Activated CD4-positive, alpha-beta T cell treated with anti-CD3 and anti-CD28 coated beads, Interleukin-10, Interleukin-2, amounts not matched to agents 100 ng/mL and 50 ng/mL, durations not matched to agents 16 hours and 8 hours (primary cell): ENCODE data around the gene IL10RB.
"Not testable (repeated sequence)": the region's sequence is repeated elsewhere in the genome, so short reads cannot be mapped to it uniquely, and the experiment has no call there.

Experiments
- DNase-seq: peaks from one replicate; pipeline ENCODE4 v3.0.0-alpha.2; 2020

The IL10RB gene

GRCh38 chr21:33266050-33266788 is at the start of gene IL10RB:
TSS of gene IL10RB (plus strand) at chr21:33266367. CDS start at chr21:33266466, 99 bp downstream.
- DNase-seq: peak; percentile 75

DNA sequence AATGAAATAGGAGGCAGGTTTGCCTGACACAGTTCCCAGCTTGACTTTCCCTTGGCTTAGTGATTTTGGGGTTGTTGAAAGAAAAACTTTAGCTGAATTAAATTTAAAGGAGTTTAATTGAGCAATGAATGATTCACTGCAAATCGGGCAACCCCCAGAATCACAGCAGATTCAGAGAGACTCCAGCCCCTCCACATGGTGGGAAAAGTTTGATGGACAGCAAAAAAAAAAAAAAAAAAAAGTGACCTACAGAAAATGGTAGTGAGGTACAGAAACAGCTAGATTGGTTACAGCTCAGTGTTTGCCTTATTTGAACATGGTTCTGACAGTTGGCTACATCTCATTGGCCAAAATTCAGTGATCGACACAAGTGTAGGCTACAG is 49.0 kb upstream of the IL10RB start:
- DNase-seq: no peak

GRCh38 chr21:33219300-33219699 is 46.9 kb upstream of the IL10RB start:
- DNase-seq: no peak

DNA sequence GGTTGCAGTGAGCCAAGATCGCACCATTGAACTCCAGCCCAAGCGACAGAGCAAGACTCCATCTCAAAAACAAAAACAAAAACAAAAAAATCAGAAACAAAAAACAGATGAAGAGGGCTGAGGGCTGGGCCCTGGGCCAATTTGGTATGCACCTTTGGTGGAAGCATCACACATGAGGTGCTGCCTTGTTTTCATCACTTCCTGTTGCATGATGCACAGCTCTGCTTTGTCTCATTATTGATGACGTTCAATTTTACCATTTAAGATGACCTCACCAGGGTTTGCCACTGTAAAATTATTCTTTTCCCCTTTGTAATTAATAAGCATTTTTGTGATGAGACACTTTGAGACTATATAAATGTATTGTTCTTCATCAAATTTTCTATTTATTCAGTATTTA is 46.2 kb upstream of the IL10RB start:
- no peak for DNase-seq

GRCh38 chr21:33225376-33225775 is 40.8 kb upstream of the IL10RB start:
- DNase-seq: not testable (repeated sequence)

- no peak for DNase-seq
Measured at GRCh38 chr21:33228455-33228854, 37.7 kb upstream of the IL10RB start.

GRCh38 chr21:33229099-33229783 is 36.9 kb upstream of the IL10RB start:
- no peak for DNase-seq

DNA sequence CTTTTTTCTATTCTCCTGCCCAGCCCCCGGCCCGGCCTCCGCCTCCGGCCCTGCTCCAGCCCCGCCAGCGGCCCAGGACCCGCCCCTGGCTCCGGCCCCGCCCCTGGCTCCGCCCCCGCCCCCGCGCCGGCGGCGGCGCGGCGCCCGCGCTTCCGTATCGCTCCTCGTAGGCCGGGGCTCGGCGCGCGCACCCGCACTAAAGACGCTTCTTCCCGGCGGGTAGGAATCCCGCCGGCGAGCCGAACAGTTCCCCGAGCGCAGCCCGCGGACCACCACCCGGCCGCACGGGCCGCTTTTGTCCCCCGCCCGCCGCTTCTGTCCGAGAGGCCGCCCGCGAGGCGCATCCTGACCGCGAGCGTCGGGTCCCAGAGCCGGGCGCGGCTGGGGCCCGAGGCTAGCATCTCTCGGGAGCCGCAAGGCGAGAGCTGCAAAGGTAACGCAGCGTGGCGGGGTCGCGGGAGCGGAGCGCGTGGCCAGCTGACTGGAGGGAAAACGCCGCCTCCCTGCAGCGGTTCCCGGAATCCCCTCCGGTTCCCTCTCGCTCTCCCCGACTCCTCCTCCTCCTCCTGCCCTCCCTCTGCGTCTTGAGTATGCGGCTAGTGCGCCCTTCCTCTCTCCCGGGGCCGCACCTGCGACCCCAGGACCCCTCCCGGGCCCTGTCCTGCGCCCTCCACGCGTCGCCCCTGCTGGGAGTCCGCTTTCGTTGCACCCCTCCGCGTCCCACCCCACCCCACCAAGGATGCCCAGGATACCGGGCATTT is 36.2 kb upstream of the IL10RB start, which contains the start of gene IFNAR2:
TSS of gene IFNAR2 (plus strand) at position 155 of the 761 bp plus-strand sequence. CDS start 11,985 bp downstream, outside the sequence.
- peak; percentile 75 for DNase-seq

GRCh38 chr21:33230545-33231324 is 35.4 kb upstream of the IL10RB start:
- peak; percentile 42 for DNase-seq

- DNase-seq: peak; percentile 89
Measured at GRCh38 chr21:33231526-33231925, 34.6 kb upstream of the IL10RB start.

- DNase-seq: no peak
Measured at GRCh38 chr21:33232291-33233034, 33.7 kb upstream of the IL10RB start.

GRCh38 chr21:33234635-33235520 is 31.3 kb upstream of the IL10RB start:
- no peak for DNase-seq

DNA sequence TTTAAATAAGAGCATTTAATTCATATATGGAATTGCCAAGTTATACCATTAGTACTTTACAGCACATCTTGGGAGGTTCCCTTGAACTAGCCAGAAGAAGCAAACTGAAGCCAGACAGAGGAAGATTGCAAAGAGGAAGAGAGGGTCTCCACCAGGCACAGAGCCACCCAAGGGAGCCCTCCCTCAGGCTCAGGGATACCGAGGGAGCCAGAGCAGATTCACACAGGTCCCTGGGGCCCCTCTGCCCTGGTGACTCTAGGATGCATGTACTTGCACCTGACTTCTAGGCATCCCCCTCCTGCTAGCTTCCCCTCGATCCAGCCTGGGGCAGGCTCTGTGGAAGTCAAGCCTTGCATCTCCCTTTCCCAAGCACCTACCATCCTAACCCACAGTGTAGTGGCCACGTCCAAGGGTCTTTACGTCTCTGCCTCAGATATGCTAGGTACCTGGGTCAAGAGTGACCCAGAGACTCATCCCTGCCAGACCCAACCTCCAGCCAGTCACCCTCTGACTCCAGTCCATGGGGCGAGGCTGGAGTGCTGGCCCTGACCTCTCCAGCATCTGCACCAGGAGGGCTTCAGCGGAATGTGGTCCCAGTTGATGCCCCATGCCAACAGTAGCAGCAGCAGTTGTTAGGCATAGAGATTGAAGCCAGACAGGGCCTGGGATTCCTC is 30.0 kb upstream of the IL10RB start:
- DNase-seq: no peak

GRCh38 chr21:33236766-33237165 is 29.4 kb upstream of the IL10RB start:
- no peak for DNase-seq

DNA sequence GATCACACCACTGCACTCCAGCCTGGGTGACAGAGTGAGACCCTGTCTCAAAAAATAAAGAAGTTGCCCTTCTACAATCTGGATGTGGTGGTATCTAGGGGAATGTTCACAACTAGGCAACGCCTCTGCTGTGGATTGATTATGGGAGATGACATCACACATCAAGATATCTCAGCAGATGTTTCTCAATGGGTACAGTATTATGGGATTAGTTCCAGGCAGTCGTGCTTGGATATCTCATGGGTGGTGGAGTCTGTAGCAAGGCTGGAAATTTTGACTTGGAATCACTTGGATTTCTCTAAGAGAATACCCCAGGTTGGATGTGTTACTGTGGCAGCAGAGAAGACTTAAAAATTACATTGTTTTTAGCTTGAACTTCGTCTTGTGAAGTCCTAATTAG is 28.7 kb upstream of the IL10RB start:
- no peak for DNase-seq

DNA sequence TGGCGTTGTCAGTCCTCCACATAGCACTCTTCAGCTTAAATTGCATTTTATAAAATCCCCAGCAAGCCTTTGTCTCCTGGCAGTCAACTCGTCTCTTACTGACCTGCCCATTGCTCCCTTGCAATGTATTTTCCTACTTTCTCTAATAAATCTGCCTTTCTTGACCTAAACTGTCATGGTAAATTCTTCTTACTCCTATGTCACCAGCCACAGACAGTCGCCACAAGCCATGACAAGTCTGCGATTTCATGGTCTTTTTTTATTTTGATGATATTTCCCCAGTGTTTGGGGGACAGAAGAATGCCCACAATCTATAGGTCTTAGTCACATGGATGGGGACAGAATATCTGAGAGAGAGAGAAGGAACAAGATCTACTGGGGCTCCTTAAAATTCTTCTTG is 28.0 kb upstream of the IL10RB start:
- DNase-seq: peak; percentile 49

GRCh38 chr21:33238565-33239255 is 27.5 kb upstream of the IL10RB start:
- peak; percentile 68 for DNase-seq

GRCh38 chr21:33239559-33240127 is 26.5 kb upstream of the IL10RB start:
- DNase-seq: not testable (repeated sequence)

GRCh38 chr21:33240404-33240803 is 25.8 kb upstream of the IL10RB start:
- no peak for DNase-seq
